22Rv1 (cell line): ENCODE data around the gene FCHO2.

Experiments used
- H3K27ac ChIP-seq: fragments of 450-650 bp; 2 replicates; pipeline ENCODE4 v1.5.1; 2017
- ZFX ChIP-seq: fragments of 450-650 bp; IDR thresholded peaks from 2 replicates; pipeline ENCODE4 v1.6.1; 2017; ENCODE audit warnings: antibody characterized with exemption, borderline replicate concordance
- TF ChIP-seq, protein P1 (sequence below): fragments of 450-650 bp; IDR thresholded peaks from 2 replicates; pipeline ENCODE4 v1.5.1; 2017; ENCODE audit warnings: mild to moderate bottlenecking

FCHO2 gene

DNA sequence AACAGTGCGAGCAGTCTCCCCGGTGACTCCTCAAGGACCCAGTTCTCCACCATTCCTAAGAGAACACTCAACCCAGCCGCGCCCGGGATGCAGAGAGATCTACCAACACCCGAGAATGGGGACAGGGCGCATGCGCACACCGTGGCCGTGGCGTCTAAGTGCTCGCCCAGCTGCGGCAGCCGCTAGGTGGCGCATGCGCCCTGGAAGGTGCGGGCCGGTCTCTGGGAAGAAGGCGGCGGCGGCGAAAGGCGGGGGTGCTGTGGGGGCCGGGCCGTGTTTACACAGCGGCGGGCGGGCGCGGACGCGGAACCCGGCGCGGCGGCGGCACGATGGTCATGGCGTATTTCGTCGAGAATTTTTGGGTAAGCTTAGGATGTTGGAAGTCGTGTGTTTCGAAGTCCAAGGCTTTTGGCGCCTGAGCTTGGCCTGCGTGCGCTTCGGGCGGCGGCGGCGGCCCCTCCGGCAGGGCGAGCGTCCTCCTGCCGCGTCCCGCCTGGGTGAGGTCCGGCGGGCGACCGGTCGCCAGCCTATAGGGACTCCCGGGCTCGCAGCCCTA lies at the start of gene FCHO2:
FCHO2 (plus strand) TSS at position 274 of the 556 bp plus-strand sequence; CDS start at position 330, 56 bp downstream.
- TF ChIP-seq ZFX: no peak
- TF ChIP-seq, protein P1, sequence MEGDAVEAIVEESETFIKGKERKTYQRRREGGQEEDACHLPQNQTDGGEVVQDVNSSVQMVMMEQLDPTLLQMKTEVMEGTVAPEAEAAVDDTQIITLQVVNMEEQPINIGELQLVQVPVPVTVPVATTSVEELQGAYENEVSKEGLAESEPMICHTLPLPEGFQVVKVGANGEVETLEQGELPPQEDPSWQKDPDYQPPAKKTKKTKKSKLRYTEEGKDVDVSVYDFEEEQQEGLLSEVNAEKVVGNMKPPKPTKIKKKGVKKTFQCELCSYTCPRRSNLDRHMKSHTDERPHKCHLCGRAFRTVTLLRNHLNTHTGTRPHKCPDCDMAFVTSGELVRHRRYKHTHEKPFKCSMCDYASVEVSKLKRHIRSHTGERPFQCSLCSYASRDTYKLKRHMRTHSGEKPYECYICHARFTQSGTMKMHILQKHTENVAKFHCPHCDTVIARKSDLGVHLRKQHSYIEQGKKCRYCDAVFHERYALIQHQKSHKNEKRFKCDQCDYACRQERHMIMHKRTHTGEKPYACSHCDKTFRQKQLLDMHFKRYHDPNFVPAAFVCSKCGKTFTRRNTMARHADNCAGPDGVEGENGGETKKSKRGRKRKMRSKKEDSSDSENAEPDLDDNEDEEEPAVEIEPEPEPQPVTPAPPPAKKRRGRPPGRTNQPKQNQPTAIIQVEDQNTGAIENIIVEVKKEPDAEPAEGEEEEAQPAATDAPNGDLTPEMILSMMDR: peak; percentile 95
- H3K27ac ChIP-seq: peak within 1 kb of the TSS; percentile 83

- TF ChIP-seq ZFX: no peak
- TF ChIP-seq, protein P1: no peak
- no peak overlapping the region for H3K27ac ChIP-seq
These were observed 49.0 kb upstream of the FCHO2 start for GRCh38 chr5:72906806-72907205.

DNA sequence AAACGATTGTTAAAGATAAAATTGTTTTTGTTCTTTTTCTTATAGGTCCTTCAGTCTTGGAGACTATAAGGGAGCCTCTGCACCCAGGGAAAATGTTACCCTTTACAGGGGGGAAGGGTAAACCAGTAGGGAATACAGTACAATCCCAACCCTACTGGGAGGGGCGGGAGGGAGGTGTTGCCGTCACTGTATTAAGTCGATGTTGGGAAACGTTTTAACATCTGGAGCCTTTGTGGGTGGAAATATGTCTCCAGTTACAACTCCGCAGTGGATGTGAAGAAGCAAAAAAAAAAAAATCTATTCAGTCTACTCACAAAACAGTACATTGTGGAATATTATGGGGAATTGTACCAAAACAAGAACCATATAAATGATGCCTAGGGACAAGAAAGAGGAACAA lies 47.2 kb upstream of the FCHO2 start:
- no peak overlapping the region for H3K27ac ChIP-seq
- TF ChIP-seq, protein P1: no peak
- no peak for TF ChIP-seq ZFX

DNA sequence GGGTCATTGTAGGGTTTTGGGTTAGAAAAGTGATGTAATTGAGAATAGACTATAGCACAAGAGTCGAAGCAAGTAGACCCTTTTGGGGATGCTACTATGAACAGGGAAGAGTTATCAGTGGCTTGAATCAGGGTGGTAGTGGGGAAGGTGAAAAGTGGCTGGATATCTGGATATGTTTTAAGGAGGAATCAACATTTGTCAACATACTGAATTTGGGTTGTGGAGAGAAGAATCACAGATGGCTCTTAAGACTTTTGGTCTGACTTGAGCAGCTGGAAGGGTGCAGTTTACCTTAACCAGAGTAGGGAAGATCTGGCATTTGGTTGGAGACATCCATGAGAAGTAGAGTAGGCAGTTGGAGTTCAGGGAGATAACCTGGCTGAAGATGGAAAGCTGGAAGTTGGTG lies 38.5 kb upstream of the FCHO2 start:
- H3K27ac ChIP-seq: no peak overlapping the region
- TF ChIP-seq ZFX: no peak
- TF ChIP-seq, protein P1: no peak

GRCh38 chr5:72920690-72921502 lies 34.9 kb upstream of the FCHO2 start:
- no peak overlapping the region for H3K27ac ChIP-seq
- TF ChIP-seq, protein P1: peak; percentile 51
- TF ChIP-seq ZFX: no peak

DNA sequence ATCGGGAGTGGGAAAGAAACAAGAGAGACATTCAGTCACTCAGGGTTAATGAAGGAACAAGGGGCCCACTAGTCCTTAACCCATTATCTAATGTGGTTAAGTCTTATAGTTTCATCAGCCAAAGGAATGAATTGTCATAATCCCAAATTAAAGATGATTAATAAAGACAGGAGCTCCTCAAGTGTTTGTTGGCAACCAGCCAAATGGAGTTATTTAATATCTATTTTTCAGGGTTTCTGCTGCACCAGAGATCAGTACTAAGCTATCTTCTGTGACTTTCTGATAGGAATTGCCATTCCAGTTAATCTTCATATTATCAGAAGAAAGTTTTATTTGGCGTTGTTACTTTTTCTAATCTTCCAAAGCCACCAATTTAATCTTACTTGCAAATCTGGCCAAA lies 34.0 kb upstream of the FCHO2 start:
- TF ChIP-seq ZFX: no peak
- TF ChIP-seq, protein P1: no peak
- no peak overlapping the region for H3K27ac ChIP-seq

GRCh38 chr5:72922422-72922821 lies 33.4 kb upstream of the FCHO2 start:
- TF ChIP-seq ZFX: no peak
- TF ChIP-seq, protein P1: no peak
- no peak overlapping the region for H3K27ac ChIP-seq
